Inflammatory macrophage treated with lipopolysaccharide for 1 hour (primary cell): ENCODE measurements around the gene TMEM217.

ENCODE experiments used
- DNase-seq, 2 donors: peaks; one replicate each; pipeline ENCODE4 v3.0.0-alpha.2; 2020 to 2022

TMEM217 gene

GRCh38 chr6:37279366-37280134 lies 21.6 kb upstream of the TMEM217 start:
- DNase-seq, result peak; percentile 50 to 54

GRCh38 chr6:37277001-37277409 lies 19.1 kb upstream of the TMEM217 start:
- DNase-seq, result no peak

GRCh38 chr6:37275350-37275749 lies 17.4 kb upstream of the TMEM217 start:
- DNase-seq, result no peak

GRCh38 chr6:37273690-37274089 lies 15.7 kb upstream of the TMEM217 start:
- no peak for DNase-seq

- DNase-seq, result no peak
These were observed 15.1 kb upstream of the TMEM217 start for GRCh38 chr6:37272834-37273566.

GRCh38 chr6:37269105-37269504 lies 11.2 kb upstream of the TMEM217 start:
- no peak for DNase-seq

- no peak for DNase-seq
These were observed 7.9 kb upstream of the TMEM217 start for GRCh38 chr6:37265860-37266259.

GRCh38 chr6:37265001-37265400 lies 7.1 kb upstream of the TMEM217 start:
- DNase-seq, result no peak

- DNase-seq, result no peak
These were observed 4.6 kb upstream of the TMEM217 start for GRCh38 chr6:37262446-37263026.

- no peak for DNase-seq
These were observed 3.3 kb upstream of the TMEM217 start for GRCh38 chr6:37261198-37261597.

GRCh38 chr6:37260444-37260843 lies 2.5 kb upstream of the TMEM217 start:
- no peak for DNase-seq

- DNase-seq, result no peak
These were observed 2.1 kb upstream of the TMEM217 start for GRCh38 chr6:37260040-37260439.

- peak; percentile 83 for DNase-seq
These were observed 1.2 kb upstream of the TMEM217 start for GRCh38 chr6:37259191-37259590.

- DNase-seq, result no peak
These were observed 611 bp upstream of the TMEM217 start for GRCh38 chr6:37258405-37259105.

- DNase-seq, result no peak
These were observed 667 bp downstream of the TMEM217 start for GRCh38 chr6:37257320-37257633.

GRCh38 chr6:37256692-37257319 lies 1.1 kb downstream of the TMEM217 start:
- peak; percentile 76 to 81 for DNase-seq

GRCh38 chr6:37254881-37255280 lies 3.1 kb downstream of the TMEM217 start:
- DNase-seq, result no peak

GRCh38 chr6:37253486-37254007 lies 4.4 kb downstream of the TMEM217 start:
- no peak for DNase-seq

GRCh38 chr6:37251211-37251780 lies 6.6 kb downstream of the TMEM217 start:
- DNase-seq, result no peak

GRCh38 chr6:37244430-37245310 lies 13.3 kb downstream of the TMEM217 start:
- DNase-seq, result peak; percentile 64 to 70

- DNase-seq, result no peak
These were observed 14.1 kb downstream of the TMEM217 start for GRCh38 chr6:37243816-37244370.
